BLaER1 (cell line): ENCODE measurements around the gene C16orf89.
"Not testable (repeated sequence)": the region's sequence is repeated elsewhere in the genome, so short reads cannot be mapped to it uniquely, and the experiment has no call there.

Experiments used
- H3K27ac ChIP-seq: shearing (Covaris generic); formaldehyde crosslinking; 2 replicates; pipeline ENCODE4 v1.8.1; 2022
- H3K27me3 ChIP-seq: shearing (Covaris generic); formaldehyde crosslinking; 2 replicates; pipeline ENCODE4 v1.8.1; 2022
- H3K36me3 ChIP-seq: shearing (Covaris generic); formaldehyde crosslinking; 2 replicates; pipeline ENCODE4 v1.8.1; 2022
- H3K4me1 ChIP-seq: shearing (Covaris generic); formaldehyde crosslinking; 2 replicates; pipeline ENCODE4 v1.8.1; 2022
- H3K4me2 ChIP-seq: shearing (Covaris generic); formaldehyde crosslinking; 2 replicates; pipeline ENCODE4 v1.8.1; 2022
- H3K4me3 ChIP-seq: shearing (Covaris generic); formaldehyde crosslinking; 2 replicates; pipeline ENCODE4 v1.8.1; 2022
- H3K9ac ChIP-seq: shearing (Covaris generic); formaldehyde crosslinking; 2 replicates; pipeline ENCODE4 v1.8.1; 2022
- H3K9me3 ChIP-seq: shearing (Covaris generic); formaldehyde crosslinking; 2 replicates; pipeline ENCODE4 v1.8.1; 2022
- H4K20me1 ChIP-seq: shearing (Covaris generic); formaldehyde crosslinking; 2 replicates; pipeline ENCODE4 v1.8.1; 2022
- Cebpa-rat ChIP-seq: shearing (Covaris generic); IDR thresholded peaks from 2 replicates; pipeline ENCODE4 v1.8.1; 2022

C16orf89 gene

DNA sequence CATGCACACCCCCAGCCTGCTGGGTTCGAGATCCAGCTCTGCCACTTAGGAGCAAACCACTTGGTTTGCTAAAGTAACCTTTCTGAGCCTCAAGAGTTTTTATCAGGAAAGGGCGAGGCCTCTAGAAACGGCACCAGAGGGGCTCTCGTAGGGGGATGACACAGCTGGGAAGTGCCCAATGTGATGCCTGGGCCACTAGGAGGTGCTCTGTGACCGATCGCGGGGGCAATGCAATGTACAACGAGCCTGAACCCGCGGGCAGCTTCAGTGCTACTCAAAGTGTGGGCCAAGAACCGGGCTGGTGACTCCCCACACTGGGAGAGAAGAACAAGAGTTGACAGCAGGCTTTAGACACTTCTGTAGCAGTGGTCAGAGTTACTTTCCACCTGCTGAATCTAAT is 9.4 kb downstream of the C16orf89 start:
- H3K4me3 ChIP-seq: no peak overlapping the region
- H3K9me3 ChIP-seq: no peaks in the 10 kb centered on the region
- no peaks in the 10 kb centered on the region for H3K27me3 ChIP-seq

DNA sequence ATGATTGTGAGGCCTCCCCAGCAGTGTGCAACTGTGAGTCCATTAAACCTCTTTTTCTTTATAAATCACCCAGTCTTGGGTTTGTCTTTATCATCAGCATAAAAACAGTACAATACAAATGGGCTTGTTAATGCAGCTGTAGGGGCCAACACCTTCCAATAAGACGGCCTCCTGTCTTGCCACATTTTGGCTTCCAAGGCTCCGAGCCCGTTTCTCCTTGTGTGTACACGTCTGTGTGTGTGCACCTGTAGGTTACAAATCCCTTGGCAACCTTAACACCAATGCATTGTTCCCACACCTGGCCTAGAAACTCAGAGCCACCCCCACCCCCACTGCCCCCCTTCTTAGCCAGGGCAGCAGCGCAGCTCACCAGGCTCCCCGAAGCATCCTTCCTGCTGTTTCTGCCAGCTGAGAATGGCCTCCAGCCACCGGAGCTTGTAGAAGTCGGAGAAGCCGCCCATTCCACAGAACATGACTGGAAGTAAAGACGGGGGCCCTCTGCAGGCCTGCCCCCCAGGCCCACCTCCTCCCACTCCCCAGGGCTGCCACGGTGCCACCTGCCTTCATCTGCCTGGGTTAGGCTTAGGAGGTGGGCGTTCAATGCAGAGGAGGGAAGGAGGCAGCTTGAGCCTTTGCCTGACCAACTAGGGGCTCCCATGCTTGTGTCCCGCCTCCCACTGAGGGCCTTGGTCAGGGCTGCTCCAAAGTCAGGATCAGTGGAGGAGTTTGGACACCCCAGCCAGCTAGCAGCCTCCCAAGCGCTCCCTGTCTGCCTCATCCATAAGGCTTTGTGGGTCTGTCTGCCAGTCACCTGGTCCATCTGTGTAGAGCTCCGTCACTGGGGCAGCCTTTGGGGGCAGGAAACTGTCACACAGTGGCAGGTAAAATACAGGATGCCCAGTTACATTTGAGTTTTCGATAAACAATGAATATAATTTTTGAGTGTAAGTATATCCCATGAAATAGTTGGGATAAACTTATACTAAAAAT is 10.6 kb downstream of the C16orf89 start:
- Histone ChIP-seq H4K20me1 (no peaks in the 10 kb centered on the region), H3K4me3 (no peak overlapping the region), H3K36me3 (no peaks in the 10 kb centered on the region), H3K4me1 (peaks cover 8% of the 10 kb centered on the region), H3K27me3 (no peaks in the 10 kb centered on the region), H3K4me2 (no peak overlapping the region), H3K9me3 (no peaks in the 10 kb centered on the region), H3K9ac (no peak overlapping the region), H3K27ac (no peak overlapping the region)
- no peak for TF ChIP-seq Cebpa-rat

More for the DNA sequence above, 9.4 kb downstream of the C16orf89 start:
- no peak for TF ChIP-seq Cebpa-rat
- Histone ChIP-seq H3K9ac (no peak overlapping the region), H4K20me1 (no peaks in the 10 kb centered on the region), H3K4me1 (peaks cover 9% of the 10 kb centered on the region), H3K4me2 (no peak overlapping the region), H3K36me3 (no peaks in the 10 kb centered on the region), H3K27ac (no peak overlapping the region)

DNA sequence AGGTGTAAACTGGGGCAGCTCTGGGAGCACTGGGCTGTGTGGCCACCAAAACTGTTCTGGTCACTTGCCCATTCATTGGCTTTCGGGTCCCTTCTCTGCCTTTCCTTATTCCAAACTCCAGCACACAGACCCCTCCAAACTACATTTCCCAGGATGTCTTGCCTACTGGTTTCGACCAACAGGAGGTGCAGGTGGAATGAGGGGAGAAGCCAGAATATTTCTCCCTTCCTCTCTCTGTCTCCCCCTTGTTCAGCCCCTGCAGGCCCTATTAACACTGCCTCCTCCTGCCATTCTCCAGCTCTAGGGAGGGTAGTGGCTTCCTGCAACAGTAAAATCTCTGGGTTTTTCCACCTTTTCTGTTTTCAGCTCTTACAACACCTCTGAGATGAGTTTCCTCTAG is 18.8 kb downstream of the C16orf89 start:
- Histone ChIP-seq H3K27me3 (no peaks in the 10 kb centered on the region), H3K36me3 (no peaks in the 10 kb centered on the region), H3K9me3 (no peaks in the 10 kb centered on the region), H3K4me1 (no peaks in the 10 kb centered on the region), H3K9ac (no peak overlapping the region), H3K27ac (no peak overlapping the region), H4K20me1 (no peaks in the 10 kb centered on the region), H3K4me3 (no peak overlapping the region), H3K4me2 (no peak overlapping the region)
- TF ChIP-seq Cebpa-rat: no peak

DNA sequence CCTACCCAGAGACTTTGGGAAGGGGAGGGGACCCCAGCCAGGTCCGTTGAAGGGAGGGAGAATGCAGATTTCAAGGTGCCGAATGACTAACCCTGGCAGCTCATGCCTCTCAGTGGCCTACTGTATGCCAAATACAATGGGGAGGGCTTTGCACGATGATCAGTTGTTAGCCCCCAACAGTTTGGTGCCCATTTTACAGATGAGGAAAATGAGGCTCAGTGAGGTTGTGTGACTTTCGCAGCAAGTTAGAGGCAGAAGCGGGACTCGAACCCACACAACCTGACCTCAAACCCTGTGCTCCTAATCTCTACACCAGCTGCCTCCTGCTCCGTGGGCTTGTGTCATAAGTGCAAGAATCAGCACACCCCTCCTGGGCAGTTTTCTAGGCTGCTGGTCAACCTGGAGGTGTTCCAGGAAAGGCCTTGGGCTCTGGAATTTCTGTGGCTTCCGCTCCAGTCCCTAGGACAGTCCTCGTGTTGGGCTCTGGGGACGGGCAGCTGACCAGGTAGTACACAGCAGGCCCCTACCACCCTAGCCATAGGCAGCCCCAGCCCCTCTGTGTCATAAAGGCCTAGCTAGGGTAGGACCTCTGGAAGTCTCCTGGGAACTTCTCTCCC is 20.1 kb downstream of the C16orf89 start:
- Histone ChIP-seq H3K9me3 (no peaks in the 10 kb centered on the region), H3K4me3 (no peak overlapping the region), H3K36me3 (no peaks in the 10 kb centered on the region), H3K4me1 (no peaks in the 10 kb centered on the region), H4K20me1 (no peaks in the 10 kb centered on the region), H3K27ac (no peak overlapping the region), H3K27me3 (peaks cover 1% of the 10 kb centered on the region; the same call in 1 of the 2 replicates), H3K9ac (no peak overlapping the region), H3K4me2 (no peak overlapping the region)
- no peak for TF ChIP-seq Cebpa-rat

DNA sequence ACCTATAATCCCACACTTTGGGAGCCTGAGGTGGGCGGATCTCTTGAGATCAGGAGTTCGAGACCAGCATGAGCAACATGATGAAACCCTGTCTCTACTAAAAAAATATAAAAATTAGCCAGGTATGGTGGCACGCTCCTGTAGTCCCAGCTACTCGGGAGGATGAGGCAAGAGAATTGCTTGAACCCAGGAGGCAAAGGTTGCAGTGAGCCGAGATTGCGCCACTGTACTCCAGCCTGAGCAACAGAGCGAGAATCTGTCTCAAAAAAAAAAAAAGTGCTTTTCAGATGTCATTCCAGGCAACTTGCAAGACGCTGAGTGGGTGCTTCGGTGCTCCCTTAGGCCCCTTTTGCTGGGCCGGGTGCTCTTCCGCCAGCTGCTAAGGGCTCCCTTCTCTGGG is 21.2 kb downstream of the C16orf89 start:
- H3K4me2 ChIP-seq, H3K27me3 ChIP-seq, H3K4me3 ChIP-seq, H3K9me3 ChIP-seq, H3K27ac ChIP-seq, H3K4me1 ChIP-seq, H3K9ac ChIP-seq, H3K36me3 ChIP-seq, H4K20me1 ChIP-seq: not testable (repeated sequence)

DNA sequence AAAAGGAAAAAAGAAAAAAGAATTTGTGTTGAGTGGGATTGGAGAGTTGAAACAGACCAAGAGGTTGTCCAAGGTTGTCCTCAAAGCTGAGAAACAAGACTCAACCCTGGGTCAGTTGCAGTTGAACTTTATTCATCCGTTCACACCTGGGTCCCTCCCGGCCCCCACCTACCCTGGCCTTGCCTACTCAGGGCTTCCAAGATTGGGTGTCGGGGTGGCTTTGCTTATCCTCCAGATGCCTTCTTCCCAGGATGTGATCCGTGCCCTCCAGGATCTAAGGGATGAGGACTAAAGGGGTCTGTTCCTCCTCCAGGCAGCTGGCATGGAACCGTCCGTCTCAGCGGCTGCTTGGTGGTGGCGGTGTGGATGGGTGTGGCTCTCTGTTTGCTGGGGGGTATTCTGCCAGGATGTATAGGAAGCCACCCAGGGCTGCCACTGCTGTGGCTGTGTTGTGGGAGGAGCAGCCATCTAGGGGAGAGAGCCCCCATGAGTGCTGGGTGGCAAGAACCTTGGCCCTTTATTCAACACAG is 21.7 kb downstream of the C16orf89 start:
- H3K27ac ChIP-seq: no peak overlapping the region
- no peak overlapping the region for H3K4me3 ChIP-seq
- no peaks in the 10 kb centered on the region for H3K9me3 ChIP-seq
- H3K36me3 ChIP-seq: no peaks in the 10 kb centered on the region
- H3K4me1 ChIP-seq: no peaks in the 10 kb centered on the region
- H3K4me2 ChIP-seq: no peak overlapping the region
- no peak overlapping the region for H3K9ac ChIP-seq
- H3K27me3 ChIP-seq: peaks cover 4% of the 10 kb centered on the region; the same call in 1 of the 2 replicates
- no peak for TF ChIP-seq Cebpa-rat
- no peaks in the 10 kb centered on the region for H4K20me1 ChIP-seq

DNA sequence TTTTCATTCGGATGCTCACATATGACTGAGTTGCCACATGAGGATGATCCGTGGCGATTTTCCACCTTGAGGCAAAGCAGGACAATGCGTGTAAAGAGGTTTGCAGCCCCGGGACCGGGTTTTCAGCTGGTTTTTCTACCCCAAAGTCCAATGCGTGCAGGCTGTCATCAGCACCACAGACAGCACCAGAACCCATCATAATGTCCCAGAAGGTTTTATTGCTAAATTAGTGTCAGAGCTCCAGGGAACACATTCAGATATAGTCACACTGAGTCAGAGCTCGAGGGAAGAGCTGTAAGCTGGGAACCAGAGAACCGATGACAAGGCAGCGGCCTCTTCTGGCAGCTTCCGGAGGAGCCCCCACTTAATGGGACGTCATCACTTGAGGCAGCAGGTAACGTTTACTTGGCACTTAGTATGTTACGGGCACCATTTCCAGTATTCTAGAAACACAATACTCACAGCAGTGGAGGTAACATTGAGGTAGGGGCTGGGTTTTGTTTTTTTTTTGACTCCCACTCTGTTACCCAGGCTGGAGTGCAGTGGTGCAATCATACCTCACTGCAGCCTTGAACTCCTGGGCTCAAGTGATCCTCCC is 23.1 kb downstream of the C16orf89 start:
- Histone ChIP-seq H4K20me1 (no peaks in the 10 kb centered on the region), H3K27ac (no peak overlapping the region), H3K27me3 (peaks cover 4% of the 10 kb centered on the region; the same call in 1 of the 2 replicates), H3K4me2 (no peak overlapping the region), H3K4me1 (no peaks in the 10 kb centered on the region), H3K36me3 (no peaks in the 10 kb centered on the region), H3K9ac (no peak overlapping the region), H3K4me3 (no peak overlapping the region), H3K9me3 (no peaks in the 10 kb centered on the region)
- TF ChIP-seq Cebpa-rat: no peak

DNA sequence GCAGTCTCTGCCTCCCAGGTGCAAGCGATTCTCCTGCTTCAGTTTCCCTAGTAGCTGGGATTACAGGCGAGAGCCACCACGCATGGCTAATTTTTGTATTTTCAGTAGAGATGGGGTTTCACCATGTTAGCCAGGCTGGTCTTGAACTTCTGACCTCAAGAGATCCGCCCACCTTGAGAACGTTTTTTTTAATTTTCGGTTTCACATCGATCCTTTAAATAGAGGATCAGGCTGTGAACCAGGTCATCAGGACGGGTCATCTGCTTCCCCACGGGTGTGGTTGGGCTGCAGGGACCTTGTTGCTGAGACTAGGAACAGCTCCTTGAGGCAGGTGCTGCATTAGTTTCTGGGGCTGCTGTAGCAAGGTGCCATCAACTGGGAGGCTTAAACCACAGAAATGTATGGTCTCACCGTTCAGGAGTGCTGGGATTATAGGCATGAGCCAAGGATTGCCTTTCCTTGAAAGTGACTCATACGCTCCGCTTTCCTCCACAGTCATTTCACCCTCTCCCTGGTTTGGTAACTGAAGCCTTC is 24.1 kb downstream of the C16orf89 start:
- no peak overlapping the region for H3K4me2 ChIP-seq
- H3K27ac ChIP-seq: no peak overlapping the region
- H3K9me3 ChIP-seq: no peaks in the 10 kb centered on the region

DNA sequence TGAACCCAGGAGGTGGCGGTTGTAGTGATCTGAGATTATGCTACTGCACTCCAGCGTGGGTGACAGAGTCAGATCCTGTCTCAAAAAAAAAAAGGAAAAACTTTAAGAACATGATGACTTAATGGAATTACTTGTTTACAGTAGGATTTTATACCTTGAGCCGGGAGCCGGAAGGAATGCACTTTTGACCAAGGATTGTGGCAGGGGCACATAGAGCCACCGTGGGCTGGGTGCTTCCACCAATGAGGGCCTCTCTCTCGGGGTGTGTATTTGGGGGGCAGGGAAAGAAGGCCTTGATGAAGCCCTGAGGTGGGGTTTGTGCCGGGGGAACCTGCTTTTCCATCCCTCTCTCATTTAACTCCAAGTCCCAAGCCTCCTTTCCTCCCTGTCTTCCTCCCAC is 25.3 kb downstream of the C16orf89 start:
- TF ChIP-seq Cebpa-rat: no peak
- Histone ChIP-seq H3K9me3 (no peaks in the 10 kb centered on the region), H3K36me3 (no peaks in the 10 kb centered on the region), H3K27ac (no peak overlapping the region), H3K4me1 (no peaks in the 10 kb centered on the region), H3K9ac (no peak overlapping the region), H3K4me3 (no peak overlapping the region), H3K27me3 (peaks cover 4% of the 10 kb centered on the region; the same call in 1 of the 2 replicates), H4K20me1 (no peaks in the 10 kb centered on the region), H3K4me2 (no peak overlapping the region)

More for the DNA sequence above, 24.1 kb downstream of the C16orf89 start:
- Histone ChIP-seq H3K36me3 (no peaks in the 10 kb centered on the region), H3K4me3 (no peak overlapping the region), H3K9ac (no peak overlapping the region), H4K20me1 (no peaks in the 10 kb centered on the region), H3K4me1 (no peaks in the 10 kb centered on the region), H3K27me3 (peaks cover 4% of the 10 kb centered on the region; the same call in 1 of the 2 replicates)
- TF ChIP-seq Cebpa-rat: no peak
